ENCODE data around the gene COX18. TPM values are rescaled to one million over a fixed set of nuclear protein-coding genes. Genes with fewer than 3 reads are reported as not detected.

COX18 gene
- total and polyA plus RNA-seq, 2 experiments from 2014 or later: 9.6 to 44.7 TPM

DNA sequence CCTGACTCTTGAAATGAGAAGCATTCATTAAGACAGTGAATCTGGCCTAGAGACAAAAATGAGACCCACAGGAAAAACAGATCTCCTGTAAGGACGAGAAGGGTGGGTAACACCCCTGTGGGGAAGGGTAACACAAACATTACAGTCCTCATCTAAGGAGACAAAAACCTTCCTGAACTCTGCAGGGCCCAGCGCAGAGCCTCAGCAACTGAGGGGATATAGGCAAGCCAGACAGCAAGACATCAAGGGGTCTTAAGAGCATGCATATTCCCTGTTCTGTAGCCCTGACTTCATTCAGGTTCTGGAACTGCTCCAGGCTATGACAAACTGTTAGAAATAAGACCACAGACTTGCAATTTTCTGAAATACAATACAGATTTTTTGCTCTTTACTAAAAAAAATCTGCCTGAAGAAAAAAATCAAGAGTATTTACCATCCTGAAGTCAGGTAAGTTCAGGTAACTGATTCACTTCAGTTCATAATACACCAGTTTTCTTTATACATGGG, 15.5 kb downstream of the COX18 start:
- no peaks in the 10 kb centered on the region for H3K9me3 Mint-ChIP-seq
- Histone ChIP-seq H3K36me3 (ENCODE audit: insufficient read depth) (peaks cover 11% of the 10 kb centered on the region; the same call in 1 of the 2 replicates), H4K20me1 (replicated peaks; ENCODE audit: insufficient read depth) (no peaks in the 10 kb centered on the region), H3K79me2 (replicated peaks; ENCODE audit: insufficient read depth) (no peaks in the 10 kb centered on the region), H3F3A (replicated peaks; ENCODE audit: low read depth) (no peaks in the 10 kb centered on the region; the same call in 1 of the 2 replicates), H3K4me1 (ENCODE audit: insufficient read depth) (peaks cover 39% of the 10 kb centered on the region), H3K27me3 (ENCODE audit: insufficient read depth) (no peaks in the 10 kb centered on the region), H3K27ac (ENCODE audit: low read depth) (peak overlapping the region; percentile 74), H2AFZ (no peak overlapping the region), H3K4me2 (peak overlapping the region; percentile 35), H3K4me3 (peak overlapping the region; percentile 24; the same call in 1 of the 2 replicates), H3K9me2 (ENCODE audit: insufficient read depth) (no peaks in the 10 kb centered on the region)
- peak; percentile 31 for DNase-seq (ENCODE audit: low spot score)
- H3K36me3 Mint-ChIP-seq (ENCODE audit: low read depth): peaks cover 38% of the 10 kb centered on the region
- peaks cover 43% of the 10 kb centered on the region for H3K4me1 Mint-ChIP-seq
- TF ChIP-seq, protein P1, sequence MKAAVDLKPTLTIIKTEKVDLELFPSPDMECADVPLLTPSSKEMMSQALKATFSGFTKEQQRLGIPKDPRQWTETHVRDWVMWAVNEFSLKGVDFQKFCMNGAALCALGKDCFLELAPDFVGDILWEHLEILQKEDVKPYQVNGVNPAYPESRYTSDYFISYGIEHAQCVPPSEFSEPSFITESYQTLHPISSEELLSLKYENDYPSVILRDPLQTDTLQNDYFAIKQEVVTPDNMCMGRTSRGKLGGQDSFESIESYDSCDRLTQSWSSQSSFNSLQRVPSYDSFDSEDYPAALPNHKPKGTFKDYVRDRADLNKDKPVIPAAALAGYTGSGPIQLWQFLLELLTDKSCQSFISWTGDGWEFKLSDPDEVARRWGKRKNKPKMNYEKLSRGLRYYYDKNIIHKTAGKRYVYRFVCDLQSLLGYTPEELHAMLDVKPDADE (IDR thresholded peaks at IDR 0.05): no peak
- no peak for TF ChIP-seq EZH2phosphoT487 (IDR thresholded peaks at IDR 0.05; ENCODE audit: unreplicated experiment)
- TF ChIP-seq ZNF331 (CRISPR knock-in tag; IDR thresholded peaks at IDR 0.05; ENCODE audit: low read depth): no peak
- no peak for TF ChIP-seq STAT1 (IDR thresholded peaks at IDR 0.05; ENCODE audit: unreplicated experiment)
- TF ChIP-seq, protein P2, sequence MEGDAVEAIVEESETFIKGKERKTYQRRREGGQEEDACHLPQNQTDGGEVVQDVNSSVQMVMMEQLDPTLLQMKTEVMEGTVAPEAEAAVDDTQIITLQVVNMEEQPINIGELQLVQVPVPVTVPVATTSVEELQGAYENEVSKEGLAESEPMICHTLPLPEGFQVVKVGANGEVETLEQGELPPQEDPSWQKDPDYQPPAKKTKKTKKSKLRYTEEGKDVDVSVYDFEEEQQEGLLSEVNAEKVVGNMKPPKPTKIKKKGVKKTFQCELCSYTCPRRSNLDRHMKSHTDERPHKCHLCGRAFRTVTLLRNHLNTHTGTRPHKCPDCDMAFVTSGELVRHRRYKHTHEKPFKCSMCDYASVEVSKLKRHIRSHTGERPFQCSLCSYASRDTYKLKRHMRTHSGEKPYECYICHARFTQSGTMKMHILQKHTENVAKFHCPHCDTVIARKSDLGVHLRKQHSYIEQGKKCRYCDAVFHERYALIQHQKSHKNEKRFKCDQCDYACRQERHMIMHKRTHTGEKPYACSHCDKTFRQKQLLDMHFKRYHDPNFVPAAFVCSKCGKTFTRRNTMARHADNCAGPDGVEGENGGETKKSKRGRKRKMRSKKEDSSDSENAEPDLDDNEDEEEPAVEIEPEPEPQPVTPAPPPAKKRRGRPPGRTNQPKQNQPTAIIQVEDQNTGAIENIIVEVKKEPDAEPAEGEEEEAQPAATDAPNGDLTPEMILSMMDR (conservative IDR thresholded peaks at IDR 0.05; ENCODE audit: low read depth in 2 of 2): no peak
- TF ChIP-seq NANOG (IDR thresholded peaks at IDR 0.05; ENCODE audit: borderline replicate concordance): no peak
- TF ChIP-seq, protein P3, sequence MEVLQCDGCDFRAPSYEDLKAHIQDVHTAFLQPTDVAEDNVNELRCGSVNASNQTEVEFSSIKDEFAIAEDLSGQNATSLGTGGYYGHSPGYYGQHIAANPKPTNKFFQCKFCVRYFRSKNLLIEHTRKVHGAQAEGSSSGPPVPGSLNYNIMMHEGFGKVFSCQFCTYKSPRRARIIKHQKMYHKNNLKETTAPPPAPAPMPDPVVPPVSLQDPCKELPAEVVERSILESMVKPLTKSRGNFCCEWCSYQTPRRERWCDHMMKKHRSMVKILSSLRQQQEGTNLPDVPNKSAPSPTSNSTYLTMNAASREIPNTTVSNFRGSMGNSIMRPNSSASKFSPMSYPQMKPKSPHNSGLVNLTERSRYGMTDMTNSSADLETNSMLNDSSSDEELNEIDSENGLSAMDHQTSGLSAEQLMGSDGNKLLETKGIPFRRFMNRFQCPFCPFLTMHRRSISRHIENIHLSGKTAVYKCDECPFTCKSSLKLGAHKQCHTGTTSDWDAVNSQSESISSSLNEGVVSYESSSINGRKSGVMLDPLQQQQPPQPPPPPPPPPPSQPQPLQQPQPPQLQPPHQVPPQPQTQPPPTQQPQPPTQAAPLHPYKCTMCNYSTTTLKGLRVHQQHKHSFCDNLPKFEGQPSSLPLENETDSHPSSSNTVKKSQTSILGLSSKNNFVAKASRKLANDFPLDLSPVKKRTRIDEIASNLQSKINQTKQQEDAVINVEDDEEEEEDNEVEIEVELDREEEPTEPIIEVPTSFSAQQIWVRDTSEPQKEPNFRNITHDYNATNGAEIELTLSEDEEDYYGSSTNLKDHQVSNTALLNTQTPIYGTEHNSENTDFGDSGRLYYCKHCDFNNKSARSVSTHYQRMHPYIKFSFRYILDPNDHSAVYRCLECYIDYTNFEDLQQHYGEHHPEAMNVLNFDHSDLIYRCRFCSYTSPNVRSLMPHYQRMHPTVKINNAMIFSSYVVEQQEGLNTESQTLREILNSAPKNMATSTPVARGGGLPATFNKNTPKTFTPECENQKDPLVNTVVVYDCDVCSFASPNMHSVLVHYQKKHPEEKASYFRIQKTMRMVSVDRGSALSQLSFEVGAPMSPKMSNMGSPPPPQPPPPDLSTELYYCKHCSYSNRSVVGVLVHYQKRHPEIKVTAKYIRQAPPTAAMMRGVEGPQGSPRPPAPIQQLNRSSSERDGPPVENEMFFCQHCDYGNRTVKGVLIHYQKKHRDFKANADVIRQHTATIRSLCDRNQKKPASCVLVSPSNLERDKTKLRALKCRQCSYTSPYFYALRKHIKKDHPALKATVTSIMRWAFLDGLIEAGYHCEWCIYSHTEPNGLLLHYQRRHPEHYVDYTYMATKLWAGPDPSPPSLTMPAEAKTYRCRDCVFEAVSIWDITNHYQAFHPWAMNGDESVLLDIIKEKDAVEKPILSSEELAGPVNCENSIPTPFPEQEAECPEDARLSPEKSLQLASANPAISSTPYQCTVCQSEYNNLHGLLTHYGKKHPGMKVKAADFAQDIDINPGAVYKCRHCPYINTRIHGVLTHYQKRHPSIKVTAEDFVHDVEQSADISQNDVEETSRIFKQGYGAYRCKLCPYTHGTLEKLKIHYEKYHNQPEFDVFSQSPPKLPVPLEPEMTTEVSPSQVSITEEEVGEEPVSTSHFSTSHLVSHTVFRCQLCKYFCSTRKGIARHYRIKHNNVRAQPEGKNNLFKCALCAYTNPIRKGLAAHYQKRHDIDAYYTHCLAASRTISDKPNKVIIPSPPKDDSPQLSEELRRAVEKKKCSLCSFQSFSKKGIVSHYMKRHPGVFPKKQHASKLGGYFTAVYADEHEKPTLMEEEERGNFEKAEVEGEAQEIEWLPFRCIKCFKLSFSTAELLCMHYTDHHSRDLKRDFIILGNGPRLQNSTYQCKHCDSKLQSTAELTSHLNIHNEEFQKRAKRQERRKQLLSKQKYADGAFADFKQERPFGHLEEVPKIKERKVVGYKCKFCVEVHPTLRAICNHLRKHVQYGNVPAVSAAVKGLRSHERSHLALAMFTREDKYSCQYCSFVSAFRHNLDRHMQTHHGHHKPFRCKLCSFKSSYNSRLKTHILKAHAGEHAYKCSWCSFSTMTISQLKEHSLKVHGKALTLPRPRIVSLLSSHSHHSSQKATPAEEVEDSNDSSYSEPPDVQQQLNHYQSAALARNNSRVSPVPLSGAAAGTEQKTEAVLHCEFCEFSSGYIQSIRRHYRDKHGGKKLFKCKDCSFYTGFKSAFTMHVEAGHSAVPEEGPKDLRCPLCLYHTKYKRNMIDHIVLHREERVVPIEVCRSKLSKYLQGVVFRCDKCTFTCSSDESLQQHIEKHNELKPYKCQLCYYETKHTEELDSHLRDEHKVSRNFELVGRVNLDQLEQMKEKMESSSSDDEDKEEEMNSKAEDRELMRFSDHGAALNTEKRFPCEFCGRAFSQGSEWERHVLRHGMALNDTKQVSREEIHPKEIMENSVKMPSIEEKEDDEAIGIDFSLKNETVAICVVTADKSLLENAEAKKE (CRISPR knock-in tag; IDR thresholded peaks at IDR 0.05): no peak
- TF ChIP-seq POLR2AphosphoS5 (IDR thresholded peaks at IDR 0.05; ENCODE audit: low read depth): no peak
- no peak for TF ChIP-seq EZH2 (IDR thresholded peaks at IDR 0.05; ENCODE audit: low read depth, unreplicated experiment)
- TF ChIP-seq CREB1 (CRISPR knock-in tag; IDR thresholded peaks at IDR 0.05; ENCODE audit: low read depth): no peak
- TF ChIP-seq JUNB (IDR thresholded peaks at IDR 0.05; ENCODE audit: unreplicated experiment): no peak
- H3K4me3 Mint-ChIP-seq: no peak overlapping the region
- ATAC-seq: peak; percentile 84
- peak overlapping the region; percentile 89 for H3K27ac Mint-ChIP-seq
- H3K27me3 Mint-ChIP-seq (ENCODE audit: insufficient read depth, low read depth, poor library complexity): peaks cover 2% of the 10 kb centered on the region
